IPS DF 4.7 (cell line): ENCODE results near the gene DNAH17.

Experiments used
- DNase-seq: peaks from one replicate; pipeline ENCODE4 v3.0.0-alpha.2; 2013; ENCODE audit warnings: low spot score; ENCODE audit errors: extremely low read depth

DNAH17 gene

DNA sequence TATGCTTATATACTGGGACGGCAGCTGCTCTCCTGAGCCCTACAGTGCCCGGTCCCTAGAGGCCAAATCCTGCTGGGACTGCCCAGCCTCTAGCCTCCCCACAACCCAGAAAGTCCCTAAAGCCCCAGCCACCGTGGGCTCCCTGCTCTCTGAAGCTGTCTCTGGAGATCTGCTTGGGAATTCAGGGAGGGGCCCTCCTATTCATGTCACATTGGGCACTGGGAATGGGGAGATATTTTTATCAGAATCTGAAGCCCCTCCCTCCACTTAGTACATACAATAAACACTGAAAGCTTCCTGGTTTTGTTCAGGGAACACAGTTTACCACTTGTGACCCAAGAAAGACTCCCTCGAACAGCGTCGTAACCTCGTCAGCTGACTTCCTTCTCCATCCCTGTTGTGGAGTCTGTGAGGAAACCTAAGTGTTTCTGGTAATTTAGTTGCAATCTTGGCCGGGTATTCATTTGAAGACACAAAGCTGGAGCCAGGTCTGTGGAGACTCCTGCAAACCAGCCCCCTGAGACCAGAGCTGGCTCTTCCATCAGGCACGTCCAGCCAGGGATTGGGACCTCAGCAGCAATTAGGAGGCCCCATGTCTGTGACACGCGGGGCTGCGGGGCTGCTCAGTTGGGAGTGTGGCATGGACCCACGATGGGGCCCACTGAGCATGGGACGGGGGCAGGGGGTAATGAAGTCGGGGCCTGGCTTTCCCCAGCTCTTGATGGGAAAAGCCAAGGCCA is 160.2 kb downstream of the DNAH17 start:
- no peak for DNase-seq

DNA sequence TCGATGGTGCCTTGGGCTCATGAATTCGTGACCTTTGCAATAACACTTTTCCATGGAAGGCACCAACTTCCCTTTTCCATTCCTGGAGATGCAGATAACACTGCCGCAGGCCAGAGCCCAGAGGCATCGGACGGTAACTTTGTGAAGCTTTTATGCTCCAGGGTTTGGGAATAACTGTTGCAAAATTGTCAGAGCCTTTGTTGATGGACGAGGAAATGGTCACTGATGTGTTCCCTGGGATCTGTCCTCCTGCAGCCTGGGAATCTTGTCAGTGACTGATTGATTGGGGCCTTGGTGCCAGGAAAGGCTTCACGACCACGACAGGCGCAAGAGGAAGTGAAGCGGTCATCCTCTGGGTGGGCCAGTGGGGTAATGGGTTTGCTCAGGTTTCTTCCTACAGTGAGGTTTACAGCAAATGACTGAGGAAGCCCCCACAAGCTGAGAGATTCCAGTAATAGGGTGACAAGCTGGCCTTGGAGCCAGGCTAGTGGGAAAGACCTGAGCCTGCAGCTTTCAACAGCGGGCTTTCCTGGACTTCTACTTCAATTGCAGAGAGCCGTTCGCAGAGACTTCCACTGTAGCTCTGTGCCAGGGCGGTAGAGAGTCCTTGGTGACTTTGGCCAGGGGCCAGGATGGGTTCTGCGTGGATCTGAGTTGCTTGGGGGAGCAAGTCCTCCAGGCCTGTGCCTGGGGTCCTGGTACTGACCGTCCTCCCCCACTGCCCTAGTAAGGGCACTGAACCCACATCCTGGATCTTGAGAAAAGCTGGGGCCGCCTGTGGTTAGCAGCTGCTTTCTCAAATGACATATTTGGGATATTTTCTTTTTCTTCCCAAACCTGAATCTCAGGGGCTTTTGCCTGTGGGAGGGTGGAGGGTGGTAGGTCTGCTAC is 161.1 kb downstream of the DNAH17 start:
- no peak for DNase-seq

DNA sequence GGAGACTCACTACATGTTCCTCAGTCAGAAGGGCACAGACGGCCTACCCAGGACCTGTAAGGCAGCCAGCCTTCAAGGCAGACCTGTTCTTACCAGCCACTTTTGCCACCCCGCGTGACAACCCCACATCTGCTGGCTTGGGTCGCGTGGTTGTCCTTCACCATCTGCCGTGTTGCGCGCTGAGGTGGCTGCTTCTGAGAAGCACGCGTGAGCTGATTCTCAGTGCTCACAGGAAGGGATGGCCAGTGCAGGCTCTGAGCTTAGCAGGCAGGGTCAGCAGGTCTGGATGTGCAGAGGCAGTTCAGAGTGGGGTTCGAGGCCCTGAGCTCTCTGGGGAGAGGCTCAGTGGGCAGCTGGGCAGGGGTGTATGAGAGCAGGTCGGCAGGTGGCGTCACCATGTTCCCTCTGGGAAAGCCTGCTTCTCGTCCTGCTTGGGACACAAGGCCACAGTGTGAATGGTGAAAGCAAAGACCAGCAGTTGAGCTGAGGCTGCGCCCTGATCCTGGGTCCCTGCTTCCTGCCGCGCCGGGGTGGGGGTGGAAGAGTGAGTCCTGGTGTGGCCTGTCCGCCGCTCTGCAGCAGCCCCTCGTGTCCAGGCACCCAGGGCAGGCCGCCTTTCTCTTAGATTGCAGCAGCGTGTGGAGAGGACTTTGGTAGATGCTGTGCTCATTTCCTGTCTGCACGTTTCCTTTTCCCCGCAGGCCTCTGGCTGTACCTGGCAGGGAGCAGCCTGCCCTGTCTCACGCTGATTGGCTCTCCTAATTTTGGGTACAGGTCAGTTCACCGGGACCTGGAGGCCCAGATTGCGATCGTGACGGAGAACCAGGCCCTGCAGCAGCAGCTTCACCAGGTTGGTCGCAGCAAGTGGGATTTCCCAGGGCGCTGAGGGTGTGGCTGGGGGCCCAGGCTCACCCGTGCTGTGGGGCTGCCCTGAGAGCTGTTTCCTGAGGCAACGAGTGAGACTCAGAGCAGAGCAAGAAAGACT is 162.7 kb downstream of the DNAH17 start:
- DNase-seq, result no peak

DNA sequence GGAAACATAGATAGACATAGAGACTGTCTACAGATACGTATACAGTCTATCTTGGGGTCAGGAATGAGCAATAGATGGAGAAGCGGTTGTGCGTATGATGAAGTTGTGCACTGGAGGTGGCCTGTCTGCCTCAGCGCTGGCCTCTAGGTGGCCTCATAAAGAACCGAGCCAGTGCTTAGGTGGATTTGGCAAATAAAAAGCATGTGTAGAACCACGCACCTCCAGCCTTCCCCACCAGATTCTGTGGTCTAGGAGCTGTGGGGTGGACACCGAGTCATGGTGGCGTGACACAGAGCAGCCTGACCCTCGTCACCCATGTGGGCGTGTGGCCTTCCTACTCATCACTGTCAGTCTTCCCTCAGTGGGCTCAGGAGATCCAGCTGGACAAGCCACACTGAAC is 164.8 kb downstream of the DNAH17 start:
- DNase-seq, result no peak

DNA sequence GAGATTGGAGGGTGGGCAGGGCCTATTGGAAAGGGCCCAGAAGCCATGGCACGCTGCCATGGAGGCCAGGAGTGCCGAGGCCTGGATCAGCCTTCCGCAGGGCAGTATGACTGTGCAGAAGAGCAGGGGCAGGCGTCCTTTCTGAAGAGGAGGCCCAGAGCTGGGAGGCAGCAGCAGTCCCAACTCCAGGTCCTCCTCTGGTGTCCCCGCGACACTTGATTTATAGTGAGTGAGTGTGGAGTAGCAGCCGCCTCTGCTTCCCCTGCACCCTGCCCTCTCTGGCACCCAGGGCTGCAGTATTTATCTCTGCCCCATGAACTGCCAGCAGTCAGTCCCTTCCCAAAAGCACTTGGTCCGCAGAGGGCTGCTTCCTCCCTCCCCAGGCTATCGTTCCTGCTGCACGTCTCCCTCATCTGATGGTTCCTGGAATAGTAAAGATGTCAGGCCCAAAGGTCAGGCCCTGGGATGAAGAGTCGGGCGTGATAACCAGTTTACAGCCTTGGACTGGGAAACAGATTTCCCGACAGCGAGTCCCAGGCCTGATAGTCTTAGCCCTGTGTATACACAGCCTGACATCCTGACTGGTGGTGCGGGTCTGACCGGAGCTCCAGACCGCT is 165.8 kb downstream of the DNAH17 start:
- DNase-seq, result no peak

DNA sequence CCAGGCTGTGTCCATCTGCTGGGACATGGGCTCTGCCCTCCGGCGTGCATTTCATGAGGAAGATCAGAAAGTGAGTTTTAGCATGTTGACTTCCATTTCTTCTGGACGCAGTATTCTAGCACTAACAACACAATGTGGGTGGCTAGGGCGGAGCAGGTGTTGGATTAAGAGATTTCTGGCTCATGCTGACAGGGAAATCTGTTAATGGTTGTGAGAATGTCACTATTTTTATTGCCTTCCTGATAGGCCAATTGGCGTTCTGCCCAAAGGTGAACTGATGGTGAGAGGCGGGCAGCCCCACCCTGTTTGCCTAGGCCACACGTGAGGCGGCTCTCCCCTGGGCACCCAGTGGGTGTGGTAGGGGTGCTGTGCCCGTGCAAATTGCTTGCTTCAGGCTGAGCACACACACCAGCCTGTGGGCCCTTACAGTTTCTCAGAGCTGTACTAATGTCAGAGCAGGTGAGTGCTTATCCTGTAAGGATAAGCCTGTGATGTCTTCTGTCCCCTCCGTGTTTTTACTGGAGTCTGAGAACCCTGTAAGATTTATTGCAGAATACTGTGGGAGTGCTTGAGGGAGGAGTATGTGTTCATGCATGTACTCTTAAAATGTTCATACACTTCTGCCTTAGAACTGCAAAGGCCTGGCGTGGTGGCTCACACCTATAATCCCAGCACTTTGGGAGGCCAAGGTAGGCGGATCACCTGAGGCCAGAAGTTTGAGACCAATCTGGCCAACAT is 167.8 kb downstream of the DNAH17 start:
- no peak for DNase-seq

DNA sequence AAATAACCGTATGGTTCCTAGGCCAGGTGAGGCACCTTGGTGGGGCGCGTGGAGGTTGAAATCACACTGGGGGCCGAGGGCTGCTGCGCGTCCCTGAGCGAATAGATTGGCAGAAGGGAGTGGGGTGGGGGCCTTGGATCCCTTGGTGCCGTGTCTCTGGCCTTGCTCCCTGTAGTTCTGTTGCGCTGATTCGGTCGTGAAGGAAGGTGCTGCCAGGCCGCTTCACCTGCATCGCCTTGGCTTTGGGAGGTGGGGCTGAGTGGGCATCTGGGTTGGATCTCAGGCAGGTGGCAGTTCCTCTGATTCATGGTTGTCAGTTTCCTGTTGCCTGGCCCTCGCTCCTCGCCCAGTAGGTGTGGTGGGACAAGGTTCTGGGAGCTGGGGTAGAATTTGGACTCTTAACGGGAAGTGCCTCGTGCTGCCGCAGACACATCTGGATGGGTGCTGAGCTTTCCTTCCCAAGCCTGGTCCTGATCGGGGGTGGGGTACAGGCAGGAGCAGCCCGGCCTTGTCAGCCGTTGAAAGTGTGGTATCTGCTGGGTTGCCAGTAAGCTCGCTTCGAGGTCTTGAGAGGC is 168.6 kb downstream of the DNAH17 start:
- no peak for DNase-seq

DNA sequence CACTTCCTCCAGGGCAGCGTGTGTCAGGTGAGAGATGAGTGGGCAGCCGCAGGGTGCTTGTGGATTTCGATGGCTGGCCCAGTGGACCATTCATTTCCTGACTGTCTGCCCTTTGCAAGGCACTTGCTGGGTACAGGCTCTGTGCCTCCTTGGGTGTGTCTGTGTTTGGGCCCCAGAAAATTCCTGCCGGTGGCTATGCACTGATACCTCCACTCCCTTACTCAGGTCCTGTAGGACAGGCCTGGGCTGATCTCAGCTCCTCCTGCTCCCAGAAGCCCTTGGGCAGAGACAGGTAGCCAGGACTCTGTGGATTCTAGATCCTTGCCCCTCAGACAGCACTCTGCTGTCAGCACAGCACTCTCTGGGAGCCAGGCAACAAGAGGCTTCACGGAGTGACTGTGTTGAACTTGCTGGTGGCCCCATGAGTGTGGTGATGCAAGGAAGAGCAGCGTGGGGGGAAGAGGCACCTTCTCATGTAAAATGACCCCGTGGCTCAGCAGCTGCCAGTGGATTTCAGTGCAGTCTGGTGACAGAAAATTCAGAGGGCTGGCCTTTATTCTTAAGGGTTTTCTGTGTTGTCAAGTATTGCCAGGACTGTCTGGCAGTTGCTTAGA is 169.7 kb downstream of the DNAH17 start:
- DNase-seq, result no peak

DNA sequence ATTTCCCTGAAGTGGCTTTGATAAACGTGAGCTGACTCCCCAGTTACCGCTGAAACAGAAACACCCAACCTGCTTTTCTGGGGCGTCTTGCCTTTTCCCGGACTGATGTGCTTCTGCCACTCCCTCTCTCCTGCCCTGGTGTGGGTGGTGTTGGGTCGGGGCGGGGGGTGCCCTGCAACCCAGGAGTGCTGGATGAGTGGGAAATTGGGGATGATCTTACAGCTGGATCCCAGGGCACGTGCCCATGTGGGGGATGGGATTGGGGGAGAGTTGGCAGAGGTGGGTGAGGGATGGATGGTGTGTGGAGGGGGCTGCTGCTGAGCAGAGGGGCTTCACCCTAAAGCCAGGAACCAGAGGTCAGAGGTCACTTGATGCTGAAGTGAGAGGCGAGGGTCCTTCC is 170.3 kb downstream of the DNAH17 start:
- DNase-seq, result no peak

DNA sequence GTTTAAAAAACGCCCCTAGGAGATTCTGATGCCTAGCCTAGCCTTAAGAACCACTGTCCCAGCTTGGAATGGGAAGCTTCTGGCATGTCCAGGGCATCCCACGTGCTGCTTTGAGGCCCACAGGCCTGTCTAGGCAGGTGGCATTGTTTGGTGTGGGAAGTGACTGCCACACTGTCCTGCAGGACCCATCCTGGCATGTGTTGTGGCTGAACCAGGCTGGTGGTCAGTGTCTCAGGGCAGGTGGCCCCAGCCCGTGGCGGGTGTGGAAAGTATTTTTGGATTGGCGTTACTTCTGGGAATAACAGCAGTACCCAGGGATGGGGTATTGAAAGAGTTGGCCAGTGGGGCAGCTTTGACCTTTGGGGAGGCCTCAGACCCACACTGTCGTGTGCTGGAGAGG is 170.8 kb downstream of the DNAH17 start:
- DNase-seq, result no peak

DNA sequence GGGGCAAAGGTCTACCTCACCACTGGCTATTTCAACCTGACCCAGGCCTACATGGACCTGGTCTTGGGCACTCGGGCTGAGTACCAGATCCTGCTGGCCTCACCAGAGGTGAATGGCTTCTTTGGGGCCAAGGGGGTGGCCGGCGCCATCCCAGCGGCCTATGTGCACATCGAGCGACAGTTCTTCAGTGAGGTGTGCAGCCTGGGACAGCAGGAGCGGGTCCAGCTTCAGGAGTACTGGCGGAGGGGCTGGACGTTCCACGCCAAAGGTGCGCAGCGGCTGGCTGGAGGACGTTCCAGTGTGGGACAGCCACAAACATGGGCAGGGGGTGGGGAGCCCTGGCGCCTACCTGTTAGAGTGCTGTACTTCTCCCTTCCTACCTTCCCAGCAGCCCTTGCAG is 173.4 kb downstream of the DNAH17 start:
- no peak for DNase-seq

DNA sequence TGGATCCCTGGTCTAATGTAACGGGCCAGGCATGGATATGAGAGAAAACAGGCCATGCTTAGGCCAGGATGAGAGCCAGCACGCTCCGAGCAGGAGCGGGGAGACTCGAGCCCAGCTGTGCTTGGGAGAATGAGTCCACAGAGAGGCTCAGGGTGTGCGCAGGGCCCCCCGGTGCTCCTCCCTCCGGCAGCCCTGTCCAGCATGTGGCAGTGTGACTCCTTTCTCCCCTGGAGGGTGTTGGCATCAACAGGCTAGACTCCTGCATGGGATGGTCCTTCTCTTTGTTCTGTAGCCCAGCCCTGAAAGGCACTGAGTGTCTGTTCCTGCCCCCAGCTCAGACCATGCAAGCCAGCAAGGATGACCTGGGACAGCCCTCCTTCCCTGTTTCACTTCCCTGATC is 175.3 kb downstream of the DNAH17 start:
- DNase-seq, result no peak

DNA sequence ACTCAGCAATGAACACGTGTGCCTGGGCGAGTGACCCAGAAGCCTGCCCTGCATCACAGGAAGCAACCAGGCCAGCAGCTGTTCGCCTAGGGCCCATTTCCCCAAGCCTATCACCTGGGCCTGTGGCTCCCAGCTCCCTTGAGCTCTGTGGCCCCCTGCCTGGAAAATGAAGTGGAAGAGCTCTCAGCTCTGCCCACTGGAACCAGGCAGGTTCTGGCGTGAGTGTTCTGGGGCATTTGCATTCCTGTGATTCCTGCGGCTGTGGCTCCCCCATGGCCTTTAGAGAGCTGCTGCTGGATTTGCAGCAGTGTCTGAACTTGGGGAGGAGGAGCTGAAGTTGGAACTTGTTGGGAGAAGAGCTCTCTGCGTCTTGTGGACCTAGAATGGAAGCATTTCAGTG is 175.9 kb downstream of the DNAH17 start:
- DNase-seq, result no peak

DNA sequence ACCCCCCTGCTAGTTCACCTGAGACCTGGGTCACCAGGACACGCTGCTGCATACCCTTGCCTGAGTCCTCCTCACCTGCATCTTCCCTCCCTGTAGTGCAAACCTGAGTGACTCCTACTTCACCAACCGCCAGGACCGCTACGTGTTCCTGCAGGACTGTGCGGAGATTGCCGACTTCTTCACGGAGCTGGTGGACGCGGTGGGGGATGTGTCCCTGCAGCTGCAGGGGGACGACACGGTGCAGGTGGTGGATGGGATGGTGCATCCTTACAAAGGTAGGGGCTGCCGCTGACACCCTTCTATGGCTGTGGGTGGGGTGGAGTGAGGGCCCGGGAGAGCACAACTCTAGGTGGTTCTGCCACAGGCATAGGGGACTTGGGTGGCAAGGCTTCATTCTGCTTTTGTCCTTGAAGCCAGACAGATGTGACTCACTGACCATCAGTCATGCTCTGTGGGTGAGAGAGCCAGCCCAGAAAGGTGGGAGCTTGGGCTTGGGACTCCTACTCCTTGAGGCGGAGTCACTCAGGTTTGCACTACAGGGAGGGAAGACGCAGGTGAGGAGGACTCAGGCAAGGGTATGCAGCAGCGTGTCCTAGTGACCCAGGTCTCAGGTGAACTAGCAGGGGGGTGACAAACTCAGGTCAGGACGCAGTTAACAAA is 176.5 kb downstream of the DNAH17 start:
- DNase-seq, result no peak

DNA sequence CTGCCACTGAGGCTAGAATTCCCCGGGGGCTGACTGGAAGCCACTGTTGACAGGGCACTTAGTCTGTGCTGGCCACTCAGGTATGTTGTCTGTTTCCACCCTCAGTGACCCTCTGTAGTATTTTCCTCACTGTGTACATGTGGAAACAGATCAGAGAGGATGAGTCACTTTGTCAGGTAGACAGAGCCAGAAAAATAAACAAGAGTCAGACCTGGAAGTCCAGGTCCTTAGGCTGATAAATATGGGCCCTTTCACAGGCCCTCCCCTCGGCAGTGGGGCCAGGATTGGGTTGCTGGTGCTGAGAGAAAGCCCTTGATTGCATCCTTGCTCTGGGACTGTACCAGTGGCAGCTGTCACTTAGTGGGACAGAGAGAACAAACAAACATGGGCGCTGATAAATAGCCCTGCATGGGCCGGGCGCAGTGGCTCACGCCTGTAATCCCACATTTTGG is 177.5 kb downstream of the DNAH17 start:
- no peak for DNase-seq

DNA sequence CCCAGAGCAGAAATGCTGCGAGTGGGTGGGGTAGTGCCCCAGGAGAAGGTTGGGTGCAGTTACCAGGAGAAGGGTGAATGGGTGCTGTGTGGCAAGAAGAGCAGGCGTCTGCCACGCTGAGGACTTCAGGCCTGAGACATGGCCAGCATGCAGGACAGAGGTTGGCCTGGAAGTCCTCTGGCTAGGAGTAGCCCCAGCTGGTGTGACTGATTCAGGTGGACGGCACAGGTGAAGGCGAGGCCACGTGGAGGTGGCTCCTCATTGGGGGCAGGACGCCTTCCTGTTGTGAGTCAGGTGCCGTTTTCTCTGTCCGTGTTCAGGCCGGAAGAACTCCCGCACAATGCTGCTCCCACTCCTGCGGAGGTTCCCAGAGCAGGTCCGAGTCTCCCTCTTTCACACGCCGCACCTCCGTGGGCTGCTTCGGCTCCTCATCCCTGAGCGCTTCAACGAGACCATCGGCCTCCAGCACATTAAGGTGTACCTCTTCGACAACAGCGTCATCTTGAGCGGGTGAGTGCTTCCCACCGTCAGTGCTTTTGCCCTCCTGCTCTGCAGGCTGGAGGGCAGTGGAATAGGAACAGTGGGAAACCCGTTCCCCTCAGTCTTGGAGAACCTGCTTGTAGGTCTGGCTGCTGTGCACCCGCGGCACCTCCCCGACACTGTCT is 178.0 kb downstream of the DNAH17 start:
- DNase-seq, result no peak

DNA sequence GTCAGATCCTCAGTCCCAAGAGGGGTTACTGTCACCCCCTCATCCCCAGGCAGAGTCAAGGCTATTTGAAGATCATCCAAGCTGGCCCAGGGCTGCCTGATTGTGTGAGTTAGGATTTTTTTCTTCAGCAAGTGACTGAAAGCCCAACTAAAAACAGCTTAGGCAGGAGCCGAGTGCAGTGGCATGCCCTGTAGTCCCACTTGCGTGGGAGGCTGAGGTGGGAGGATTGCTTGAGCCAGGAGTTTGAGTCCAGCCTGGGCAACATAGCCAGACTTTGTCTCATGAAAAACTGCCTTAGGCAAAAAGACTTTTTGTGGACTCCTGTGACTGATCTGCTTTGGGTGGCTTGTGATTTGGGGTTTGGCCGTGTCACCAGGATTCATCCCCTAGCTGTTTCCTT is 178.8 kb downstream of the DNAH17 start:
- no peak for DNase-seq

DNA sequence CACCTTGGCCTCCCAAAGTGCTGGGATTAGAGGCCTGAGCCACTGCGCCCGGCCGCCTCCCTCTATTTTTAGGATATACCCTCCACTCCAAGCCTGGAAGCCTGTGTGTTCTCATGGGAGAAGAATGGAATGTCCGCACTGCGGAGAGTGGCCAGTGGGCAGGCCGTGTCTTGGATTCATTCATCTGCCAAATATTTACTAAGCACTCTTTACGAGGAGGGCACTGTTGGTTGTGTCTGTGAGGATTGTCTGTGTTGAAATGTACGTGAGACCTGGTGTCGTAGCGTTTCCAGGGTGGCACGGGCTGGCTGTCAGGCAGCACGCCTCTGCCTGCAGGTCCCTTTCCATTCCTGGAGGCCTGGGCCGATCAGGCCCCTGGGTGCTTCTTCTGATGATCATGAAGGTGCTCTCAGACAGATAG is 179.5 kb downstream of the DNAH17 start:
- no peak for DNase-seq
